ENCODE measurements around the gene ARL2BP. TPM values are rescaled to one million over a fixed set of nuclear protein-coding genes. Genes with fewer than 3 reads are reported as not detected.

The ARL2BP gene
- total RNA-seq, 1 donor = 85.8 TPM

GRCh38 chr16:57268804-57269800, 24.0 kb downstream of the ARL2BP start:
- Histone ChIP-seq H3K36me3 (ENCODE audit: insufficient read depth, low read length) (no peaks in the 10 kb centered on the region), H3K27me3 (ENCODE audit: insufficient read depth, low read length) (peaks cover 3% of the 10 kb centered on the region), H4K20me1 (ENCODE audit: insufficient read depth, low read length) (no peaks in the 10 kb centered on the region), H3K79me2 (ENCODE audit: insufficient read depth, low read length) (no peaks in the 10 kb centered on the region), H3K9me3 (ENCODE audit: low read depth, low read length) (no peaks in the 10 kb centered on the region), H3K27ac (ENCODE audit: low read depth, low read length) (no peak overlapping the region), H3K4me3 (ENCODE audit: insufficient read depth, low read length) (no peak overlapping the region), H2AFZ (ENCODE audit: low read length) (no peak overlapping the region), H3K4me2 (ENCODE audit: insufficient read depth, low read length) (no peak overlapping the region), H3K4me1 (ENCODE audit: insufficient read depth, low read length) (no peaks in the 10 kb centered on the region)
- DNase-seq (ENCODE audit: insufficient read length, low spot score, missing footprints) = peak; percentile 68
- TF ChIP-seq, protein P1, sequence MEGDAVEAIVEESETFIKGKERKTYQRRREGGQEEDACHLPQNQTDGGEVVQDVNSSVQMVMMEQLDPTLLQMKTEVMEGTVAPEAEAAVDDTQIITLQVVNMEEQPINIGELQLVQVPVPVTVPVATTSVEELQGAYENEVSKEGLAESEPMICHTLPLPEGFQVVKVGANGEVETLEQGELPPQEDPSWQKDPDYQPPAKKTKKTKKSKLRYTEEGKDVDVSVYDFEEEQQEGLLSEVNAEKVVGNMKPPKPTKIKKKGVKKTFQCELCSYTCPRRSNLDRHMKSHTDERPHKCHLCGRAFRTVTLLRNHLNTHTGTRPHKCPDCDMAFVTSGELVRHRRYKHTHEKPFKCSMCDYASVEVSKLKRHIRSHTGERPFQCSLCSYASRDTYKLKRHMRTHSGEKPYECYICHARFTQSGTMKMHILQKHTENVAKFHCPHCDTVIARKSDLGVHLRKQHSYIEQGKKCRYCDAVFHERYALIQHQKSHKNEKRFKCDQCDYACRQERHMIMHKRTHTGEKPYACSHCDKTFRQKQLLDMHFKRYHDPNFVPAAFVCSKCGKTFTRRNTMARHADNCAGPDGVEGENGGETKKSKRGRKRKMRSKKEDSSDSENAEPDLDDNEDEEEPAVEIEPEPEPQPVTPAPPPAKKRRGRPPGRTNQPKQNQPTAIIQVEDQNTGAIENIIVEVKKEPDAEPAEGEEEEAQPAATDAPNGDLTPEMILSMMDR (IDR thresholded peaks at IDR 0.05; ENCODE audit: extremely low read depth, low read depth, low read length) = no peak

DNA sequence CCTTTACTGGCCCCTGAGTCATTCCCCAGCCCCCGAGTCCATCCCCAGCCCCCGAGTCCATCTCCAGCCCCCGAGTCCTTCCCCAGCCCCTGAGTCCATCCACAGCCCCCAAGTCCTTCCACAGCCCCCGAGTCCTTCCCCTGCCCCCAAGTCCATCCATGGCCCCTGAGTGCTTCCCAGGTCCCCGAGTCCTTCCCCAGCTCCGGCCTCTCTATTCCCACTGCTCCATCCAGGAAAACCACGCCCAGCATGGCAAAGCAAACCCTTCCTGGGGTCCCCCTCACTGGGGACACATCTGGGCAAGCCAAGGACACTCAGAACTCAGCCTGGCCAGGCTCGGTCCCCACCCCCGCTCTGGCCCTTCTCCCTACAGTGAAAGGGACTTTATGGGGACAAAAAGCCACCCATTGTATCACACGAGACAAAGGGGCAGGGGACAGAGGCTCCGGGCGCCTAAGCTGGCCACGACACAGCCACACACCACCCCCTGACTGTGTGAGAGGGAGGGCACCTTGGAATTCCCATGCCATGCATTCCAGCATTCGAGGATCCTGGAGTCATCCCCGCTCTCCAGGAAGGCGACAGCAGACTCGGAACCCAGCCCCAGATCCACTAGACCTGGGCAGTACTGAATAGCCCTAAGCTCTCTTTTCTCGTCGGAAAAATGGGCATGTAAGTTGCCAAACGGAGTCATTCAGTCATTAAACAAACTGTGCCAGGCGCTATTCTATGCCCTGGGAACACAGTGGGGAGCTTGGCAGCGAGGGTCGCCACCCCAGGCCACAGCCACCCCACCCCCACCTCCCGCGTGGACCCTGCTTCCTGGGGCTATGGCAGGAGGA, 25.4 kb downstream of the ARL2BP start:
- Histone ChIP-seq H2AFZ (ENCODE audit: low read length) (no peak overlapping the region), H3K27ac (ENCODE audit: low read depth, low read length) (no peak overlapping the region), H3K4me3 (ENCODE audit: insufficient read depth, low read length) (no peak overlapping the region), H4K20me1 (ENCODE audit: insufficient read depth, low read length) (no peaks in the 10 kb centered on the region), H3K79me2 (ENCODE audit: insufficient read depth, low read length) (no peaks in the 10 kb centered on the region), H3K36me3 (ENCODE audit: insufficient read depth, low read length) (no peaks in the 10 kb centered on the region), H3K9me3 (ENCODE audit: low read depth, low read length) (no peaks in the 10 kb centered on the region), H3K4me2 (ENCODE audit: insufficient read depth, low read length) (no peak overlapping the region), H3K4me1 (ENCODE audit: insufficient read depth, low read length) (no peaks in the 10 kb centered on the region), H3K27me3 (ENCODE audit: insufficient read depth, low read length) (peaks cover 3% of the 10 kb centered on the region)
- DNase-seq (ENCODE audit: insufficient read length, low spot score, missing footprints) = peak; percentile 51
- TF ChIP-seq, protein P1 (IDR thresholded peaks at IDR 0.05; ENCODE audit: extremely low read depth, low read depth, low read length) = no peak

GRCh38 chr16:57271063-57271345, 25.9 kb downstream of the ARL2BP start:
- peaks cover 3% of the 10 kb centered on the region for H3K27me3 ChIP-seq (ENCODE audit: insufficient read depth, low read length)
- no peaks in the 10 kb centered on the region for H3K4me1 ChIP-seq (ENCODE audit: insufficient read depth, low read length)
- no peak overlapping the region for H3K27ac ChIP-seq (ENCODE audit: low read depth, low read length)
- TF ChIP-seq, protein P1 (IDR thresholded peaks at IDR 0.05; ENCODE audit: extremely low read depth, low read depth, low read length) = no peak
- no peaks in the 10 kb centered on the region for H3K36me3 ChIP-seq (ENCODE audit: insufficient read depth, low read length)
- H2AFZ ChIP-seq (ENCODE audit: low read length) = no peak overlapping the region
- no peaks in the 10 kb centered on the region for H4K20me1 ChIP-seq (ENCODE audit: insufficient read depth, low read length)
- no peaks in the 10 kb centered on the region for H3K9me3 ChIP-seq (ENCODE audit: low read depth, low read length)
- H3K4me2 ChIP-seq (ENCODE audit: insufficient read depth, low read length) = no peak overlapping the region
- H3K4me3 ChIP-seq (ENCODE audit: insufficient read depth, low read length) = no peak overlapping the region
- peak; percentile 11 for DNase-seq (ENCODE audit: insufficient read length, low spot score, missing footprints)
- H3K79me2 ChIP-seq (ENCODE audit: insufficient read depth, low read length) = no peaks in the 10 kb centered on the region
